HepG2 (cell line): ENCODE measurements around the gene FOLR3. TPM values are rescaled to one million over a fixed set of nuclear protein-coding genes. Genes with fewer than 3 reads are reported as not detected.

Source experiments
- ARNT2 ChIP-seq: sonication (generic); formaldehyde crosslinking; IDR thresholded peaks from 2 replicates; pipeline ENCODE4 v1.8.0; 2022; ENCODE audit warnings: mild to moderate bottlenecking, low read depth, missing genetic modification reagents, moderate library complexity
- BCL6 ChIP-seq: IDR thresholded peaks from 2 replicates; pipeline ENCODE4 v1.6.1; 2016; ENCODE audit warnings: missing genetic modification reagents, missing compliant biosample characterization
- CBX2 ChIP-seq, 2 experiments: fragments of 200-600 bp in 1 of 2; sonication (generic); formaldehyde crosslinking in 1 of 2; IDR thresholded peaks; 2 replicates each; pipeline versions ENCODE4 v1.7.0 to v1.8.1; 2018 to 2022; ENCODE audit warnings: low read depth in 2 of 2, low read length in 1 of 2, mild to moderate bottlenecking in 1 of 2, missing genetic modification reagents in 1 of 2
- CENPX ChIP-seq: sonication (generic); formaldehyde crosslinking; IDR thresholded peaks from 2 replicates; pipeline ENCODE4 v1.9.0; 2021; ENCODE audit warnings: mild to moderate bottlenecking, missing genetic modification reagents, moderate library complexity
- CHCHD3 ChIP-seq: sonication (generic); formaldehyde crosslinking; IDR thresholded peaks from 2 replicates; pipeline ENCODE4 v1.8.0; 2022; ENCODE audit warnings: mild to moderate bottlenecking, missing genetic modification reagents, moderate library complexity
- CHD4 ChIP-seq: fragments of 200-600 bp; sonication (generic); IDR thresholded peaks from 2 replicates; pipeline ENCODE4 v1.7.0; 2017; ENCODE audit warnings: mild to moderate bottlenecking, low read length, borderline replicate concordance
- ERF ChIP-seq: IDR thresholded peaks from 2 replicates; pipeline ENCODE4 v1.6.1; 2018; ENCODE audit warnings: missing biosample characterization, missing genetic modification reagents
- HNF1B ChIP-seq: sonication (generic); formaldehyde crosslinking; IDR thresholded peaks from 2 replicates; pipeline ENCODE4 v1.5.1; 2020; ENCODE audit warnings: mild to moderate bottlenecking, moderate library complexity, missing genetic modification reagents
- SIX1 ChIP-seq: sonication (generic); formaldehyde crosslinking; IDR thresholded peaks from 2 replicates; pipeline ENCODE4 v1.4.0; 2020; ENCODE audit warnings: missing genetic modification reagents, borderline replicate concordance
- SMAD1 ChIP-seq: sonication (generic); formaldehyde crosslinking; IDR thresholded peaks from 2 replicates; pipeline ENCODE4 v1.4.0; 2020; ENCODE audit warnings: missing genetic modification reagents, low read depth, mild to moderate bottlenecking, borderline replicate concordance
- SMYD3 ChIP-seq: sonication (generic); formaldehyde crosslinking; IDR thresholded peaks from 2 replicates; pipeline ENCODE4 v1.8.1; 2023; ENCODE audit warnings: mild to moderate bottlenecking, missing genetic modification reagents
- SOX6 ChIP-seq, 2 experiments: fragments of 450-650 bp in 1 of 2; sonication (generic) in 1 of 2; formaldehyde crosslinking in 1 of 2; IDR thresholded peaks; 2 replicates each; pipeline versions ENCODE4 v1.4.0 to v1.6.1; 2017 to 2020; ENCODE audit warnings: antibody characterized with exemption in 1 of 2, mild to moderate bottlenecking in 1 of 2, missing genetic modification reagents in 1 of 2
- SRY ChIP-seq: sonication (generic); formaldehyde crosslinking; IDR thresholded peaks from 2 replicates; pipeline ENCODE4 v1.8.0; 2022; ENCODE audit warnings: mild to moderate bottlenecking, missing genetic modification reagents
- TEAD2 ChIP-seq: sonication (generic); formaldehyde crosslinking; IDR thresholded peaks from 2 replicates; pipeline ENCODE4 v1.9.0; 2021; ENCODE audit warnings: missing genetic modification reagents
- TP53 ChIP-seq: sonication (generic); formaldehyde crosslinking; conservative IDR thresholded peaks from 2 replicates; pipeline ENCODE4 v1.4.0; 2020; ENCODE audit warnings: missing genetic modification reagents
- ZBTB1 ChIP-seq: sonication (generic); formaldehyde crosslinking; IDR thresholded peaks from 2 replicates; pipeline ENCODE4 v1.4.0; 2020; ENCODE audit warnings: missing genetic modification reagents, borderline replicate concordance
- ZBTB42 ChIP-seq: sonication (generic); formaldehyde crosslinking; IDR thresholded peaks from 2 replicates; pipeline ENCODE4 v1.5.0; 2020; ENCODE audit warnings: mild to moderate bottlenecking, missing genetic modification reagents
- ZBTB7B ChIP-seq: sonication (generic); formaldehyde crosslinking; IDR thresholded peaks from 2 replicates; pipeline ENCODE4 v1.4.0; 2020; ENCODE audit warnings: missing genetic modification reagents
- ZNF207 ChIP-seq: fragments of 450-650 bp; IDR thresholded peaks from 2 replicates; pipeline ENCODE4 v1.6.1; 2016; ENCODE audit warnings: antibody characterized with exemption, borderline replicate concordance
- ZNF530 ChIP-seq: sonication (generic); formaldehyde crosslinking; IDR thresholded peaks from 2 replicates; pipeline ENCODE4 v1.5.0; 2020; ENCODE audit warnings: low read depth, mild to moderate bottlenecking, missing genetic modification reagents
- ZNF546 ChIP-seq: sonication (generic); formaldehyde crosslinking; conservative IDR thresholded peaks from 2 replicates; pipeline ENCODE4 v1.8.1; 2023; ENCODE audit warnings: mild to moderate bottlenecking, missing genetic modification reagents
- ZNF549 ChIP-seq: sonication (generic); formaldehyde crosslinking; IDR thresholded peaks from 2 replicates; pipeline ENCODE4 v1.5.0; 2020; ENCODE audit warnings: missing genetic modification reagents
- ZNF619 ChIP-seq: sonication (generic); formaldehyde crosslinking; IDR thresholded peaks from 2 replicates; pipeline ENCODE4 v1.4.0; 2020; ENCODE audit warnings: mild to moderate bottlenecking, missing genetic modification reagents
- ZNF709 ChIP-seq: sonication (generic); formaldehyde crosslinking; IDR thresholded peaks from 2 replicates; pipeline ENCODE4 v1.5.0; 2020; ENCODE audit warnings: mild to moderate bottlenecking, missing genetic modification reagents
- ZNF747 ChIP-seq: sonication (generic); formaldehyde crosslinking; IDR thresholded peaks from 2 replicates; pipeline ENCODE4 v1.8.1; 2023; ENCODE audit warnings: missing genetic modification reagents, mild to moderate bottlenecking, borderline replicate concordance
- polyA plus RNA-seq, 8 experiments: library from polyadenylated mRNA; depleted of rRNA in 3 of 8; stranded (reverse) in 7 of 8; unstranded in 1 of 8; fragments of >200 nt; fragmentation: Illumina TruSeq in 4 of 8; extraction: Trizol in 4 of 8; gene quantifications; 2 replicates each; pipeline versions ENCODE4 v1.2.1 to v1.2.3, GENCODE V29; 2011 to 2016; ENCODE audit warnings: low read depth in 4 of 8, missing spikeins in 1 of 8, mixed read lengths in 1 of 8; ENCODE audit not compliant: insufficient read depth in 1 of 8
- total RNA-seq, 5 experiments: library from RNA; depleted of rRNA; stranded (reverse); fragments of >200 nt; fragmentation: Illumina TruSeq; extraction: Trizol; gene quantifications; 2 replicates each; pipeline ENCODE4 v1.2.3, GENCODE V29; 2016; ENCODE audit warnings: low read depth in 1 of 5
- TF ChIP-seq, protein P1 (sequence below): sonication (generic); formaldehyde crosslinking; IDR thresholded peaks from 2 replicates; pipeline ENCODE4 v1.4.0; 2020; ENCODE audit warnings: missing genetic modification reagents; ENCODE audit errors: not compliant biosample characterization
- TF ChIP-seq, protein P2 (sequence below): sonication (generic); formaldehyde crosslinking; IDR thresholded peaks from 2 replicates; pipeline ENCODE4 v1.4.0; 2020; ENCODE audit warnings: mild to moderate bottlenecking, missing genetic modification reagents

Gene FOLR3
- total and polyA plus RNA-seq, 2 of the 13 experiments (the other 11 are each of a cell fraction or from before 2014, with no cell fraction given): not detected

DNA sequence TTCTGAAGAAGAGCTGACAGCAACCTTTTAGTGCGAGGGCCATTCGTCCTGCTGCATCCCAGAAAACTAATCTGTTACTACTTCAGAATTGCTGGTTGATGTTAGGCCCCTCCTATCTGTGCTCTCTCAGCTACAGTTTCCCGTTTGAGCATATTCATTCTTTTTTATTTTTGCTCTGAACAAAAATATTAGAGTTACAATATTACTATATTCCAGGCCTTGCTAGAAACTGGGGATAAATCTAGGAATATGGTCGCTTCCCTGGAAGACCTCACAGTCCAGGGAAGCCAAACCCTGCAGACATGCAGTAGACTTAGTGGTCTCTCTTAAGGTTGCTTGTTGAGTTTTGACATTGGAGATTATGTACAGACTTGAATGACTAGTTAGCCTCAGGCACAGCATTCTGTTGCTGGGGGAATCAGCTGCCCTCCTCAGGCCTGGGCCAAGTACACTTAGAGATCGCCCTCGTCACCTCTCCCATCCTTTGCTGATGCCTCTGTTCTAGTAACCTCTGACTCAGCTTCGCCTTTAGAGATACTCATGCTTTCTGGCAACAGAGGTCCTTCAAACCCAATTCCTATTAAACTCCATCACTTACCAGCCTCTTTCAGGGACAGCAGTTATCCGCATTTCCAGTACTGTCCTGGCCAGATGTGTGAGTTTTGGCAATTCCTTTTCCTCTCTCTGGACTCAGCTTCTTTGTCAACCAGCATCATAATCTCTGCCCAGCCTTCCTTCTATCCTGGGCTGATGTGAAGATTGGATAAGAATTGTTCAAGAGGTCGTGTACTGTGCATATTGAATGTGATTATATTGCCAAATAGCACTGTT lies 22.3 kb upstream of the FOLR3 start (continued):
- TF ChIP-seq ZNF747 (0 out of 2 replicates have a peak, but pooled peaks have one; percentile 24), ZNF549 (CRISPR knock-in tag) (no peak), CHCHD3 (CRISPR knock-in tag) (peak; percentile 85; the same call in 1 of the 2 replicates), BCL6 (CRISPR knock-in tag) (no peak), ZNF619 (CRISPR knock-in tag) (0 out of 2 replicates have a peak, but pooled peaks have one; percentile 21), ERF (CRISPR knock-in tag) (no peak), SOX6 (IDR thresholded peaks at IDR 0.05) (no peak), SOX6 (CRISPR knock-in tag; IDR thresholded peaks at IDR 0.05) (0 out of 2 replicates have a peak, but pooled peaks have one; percentile 5), ZNF546 (CRISPR knock-in tag) (no peak), ZBTB1 (CRISPR knock-in tag) (no peak), TP53 (no peak), ZBTB42 (no peak; the same call in 1 of the 2 replicates), CENPX (CRISPR knock-in tag) (no peak), SMYD3 (peak; percentile 65; the same call in 1 of the 2 replicates), ZNF207 (no peak), SRY (CRISPR knock-in tag) (no peak), ARNT2 (CRISPR knock-in tag) (peak; percentile 68; the same call in 1 of the 2 replicates), SIX1 (CRISPR knock-in tag) (no peak), ZNF530 (CRISPR knock-in tag) (no peak), ZBTB7B (CRISPR knock-in tag) (no peak), HNF1B (no peak), CHD4 (no peak), TEAD2 (CRISPR knock-in tag) (no peak), ZNF709 (CRISPR knock-in tag) (0 out of 2 replicates have a peak, but pooled peaks have one; percentile 7), SMAD1 (peak; percentile 76; the same call in 1 of the 2 replicates), CBX2 (IDR thresholded peaks at IDR 0.05; ENCODE audit: low read depth, low read length) (no peak), CBX2 (CRISPR knock-in tag; IDR thresholded peaks at IDR 0.05; ENCODE audit: low read depth) (0 out of 2 replicates have a peak, but pooled peaks have one; percentile 37)
- TF ChIP-seq, protein P1, sequence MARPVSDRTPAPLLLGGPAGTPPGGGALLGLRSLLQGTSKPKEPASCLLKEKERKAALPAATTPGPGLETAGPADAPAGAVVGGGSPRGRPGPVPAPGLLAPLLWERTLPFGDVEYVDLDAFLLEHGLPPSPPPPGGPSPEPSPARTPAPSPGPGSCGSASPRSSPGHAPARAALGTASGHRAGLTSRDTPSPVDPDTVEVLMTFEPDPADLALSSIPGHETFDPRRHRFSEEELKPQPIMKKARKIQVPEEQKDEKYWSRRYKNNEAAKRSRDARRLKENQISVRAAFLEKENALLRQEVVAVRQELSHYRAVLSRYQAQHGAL (CRISPR knock-in tag): no peak
- TF ChIP-seq, protein P2, sequence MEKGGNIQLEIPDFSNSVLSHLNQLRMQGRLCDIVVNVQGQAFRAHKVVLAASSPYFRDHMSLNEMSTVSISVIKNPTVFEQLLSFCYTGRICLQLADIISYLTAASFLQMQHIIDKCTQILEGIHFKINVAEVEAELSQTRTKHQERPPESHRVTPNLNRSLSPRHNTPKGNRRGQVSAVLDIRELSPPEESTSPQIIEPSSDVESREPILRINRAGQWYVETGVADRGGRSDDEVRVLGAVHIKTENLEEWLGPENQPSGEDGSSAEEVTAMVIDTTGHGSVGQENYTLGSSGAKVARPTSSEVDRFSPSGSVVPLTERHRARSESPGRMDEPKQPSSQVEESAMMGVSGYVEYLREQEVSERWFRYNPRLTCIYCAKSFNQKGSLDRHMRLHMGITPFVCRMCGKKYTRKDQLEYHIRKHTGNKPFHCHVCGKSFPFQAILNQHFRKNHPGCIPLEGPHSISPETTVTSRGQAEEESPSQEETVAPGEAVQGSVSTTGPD (CRISPR knock-in tag): no peak
